Upper lobe of right lung (tissue), 1 donor: ENCODE data around the gene ADGRV1. TPM values are rescaled to one million over a fixed set of nuclear protein-coding genes. Genes with fewer than 3 reads are reported as not detected.
"Not testable (repeated sequence)": the region's sequence is repeated elsewhere in the genome, so short reads cannot be mapped to it uniquely, and the experiment has no call there.

ENCODE experiments used
- ATAC-seq: fragments of 200-7000 bp; cut with Tn5 transposase; one replicate; pipeline ENCODE4 v1.9.1; 2020; ENCODE audit warnings: mild to moderate bottlenecking, moderate library complexity
- DNase-seq: peaks from one replicate; pipeline ENCODE4 v3.0.0-alpha.2; 2020
- H3K27ac ChIP-seq: fragments of 200-600 bp; one replicate; pipeline ENCODE4 v1.8.0; 2022
- H3K27me3 ChIP-seq: fragments of 200-600 bp; one replicate; pipeline ENCODE4 v1.8.0; 2022; ENCODE audit warnings: mild to moderate bottlenecking
- H3K36me3 ChIP-seq: fragments of 200-600 bp; one replicate; pipeline ENCODE4 v1.8.0; 2022
- H3K4me1 ChIP-seq: fragments of 200-600 bp; one replicate; pipeline ENCODE4 v1.8.0; 2022
- H3K4me3 ChIP-seq: fragments of 200-600 bp; one replicate; pipeline ENCODE4 v1.8.0; 2022; ENCODE audit warnings: mild to moderate bottlenecking
- H3K9me3 ChIP-seq: fragments of 200-600 bp; one replicate; pipeline ENCODE4 v1.8.0; 2022
- intact Hi-C: fragments of 100-400 bp; cut with DNase I; formaldehyde crosslinking; loops from one replicate; pipeline ENCODE4 v1.11.0; 2022
- total RNA-seq: library from RNA; stranded (reverse); fragmentation: NEBNext Ultra II Directional; extraction: Animal tissue kit (Norgen Biotek cat#: 25700); gene quantifications from one replicate; pipeline ENCODE4 v1.2.1, GENCODE V29; 2021
- TF ChIP-seq, protein P1 (sequence below): fragments of 200-600 bp; IDR thresholded peaks from one replicate; pipeline ENCODE4 v1.8.0; 2022; ENCODE audit warnings: antibody characterized with exemption
- donor health status: DM: no; HTN: yes; CAD: no; lungs with severe emphysema.

ADGRV1 gene
- total RNA-seq, 1 donor from 2014 or later = 47.1 TPM

DNA sequence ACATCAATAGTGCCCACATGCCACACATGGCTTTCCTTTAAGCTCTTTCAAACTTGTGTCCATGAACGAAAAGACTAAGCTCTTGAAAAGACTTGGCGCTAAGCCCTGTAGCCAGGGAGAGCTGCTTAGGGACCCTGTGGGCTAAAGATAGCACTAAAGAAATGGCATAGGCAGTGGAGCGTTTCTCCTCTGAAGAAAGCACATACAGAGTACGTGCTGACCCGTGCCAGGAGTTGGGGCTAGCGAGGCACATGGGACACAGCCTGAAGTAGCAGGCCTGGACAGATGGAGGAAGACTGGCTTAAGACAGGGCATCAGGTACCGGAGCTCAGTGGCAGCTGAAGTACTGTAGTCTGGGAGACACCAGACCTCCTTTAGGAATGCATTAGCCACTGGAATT, 39.7 kb downstream of the ADGRV1 start:
- no peaks in the 10 kb centered on the region for H3K36me3 ChIP-seq
- H3K27ac ChIP-seq = no peak overlapping the region
- H3K4me1 ChIP-seq = no peaks in the 10 kb centered on the region
- H3K4me3 ChIP-seq = no peak overlapping the region
- TF ChIP-seq, protein P1, sequence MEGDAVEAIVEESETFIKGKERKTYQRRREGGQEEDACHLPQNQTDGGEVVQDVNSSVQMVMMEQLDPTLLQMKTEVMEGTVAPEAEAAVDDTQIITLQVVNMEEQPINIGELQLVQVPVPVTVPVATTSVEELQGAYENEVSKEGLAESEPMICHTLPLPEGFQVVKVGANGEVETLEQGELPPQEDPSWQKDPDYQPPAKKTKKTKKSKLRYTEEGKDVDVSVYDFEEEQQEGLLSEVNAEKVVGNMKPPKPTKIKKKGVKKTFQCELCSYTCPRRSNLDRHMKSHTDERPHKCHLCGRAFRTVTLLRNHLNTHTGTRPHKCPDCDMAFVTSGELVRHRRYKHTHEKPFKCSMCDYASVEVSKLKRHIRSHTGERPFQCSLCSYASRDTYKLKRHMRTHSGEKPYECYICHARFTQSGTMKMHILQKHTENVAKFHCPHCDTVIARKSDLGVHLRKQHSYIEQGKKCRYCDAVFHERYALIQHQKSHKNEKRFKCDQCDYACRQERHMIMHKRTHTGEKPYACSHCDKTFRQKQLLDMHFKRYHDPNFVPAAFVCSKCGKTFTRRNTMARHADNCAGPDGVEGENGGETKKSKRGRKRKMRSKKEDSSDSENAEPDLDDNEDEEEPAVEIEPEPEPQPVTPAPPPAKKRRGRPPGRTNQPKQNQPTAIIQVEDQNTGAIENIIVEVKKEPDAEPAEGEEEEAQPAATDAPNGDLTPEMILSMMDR = no peak
- DNase-seq (no peak), ATAC-seq (peak; percentile 21)
- no peaks in the 10 kb centered on the region for H3K27me3 ChIP-seq
- no peaks in the 10 kb centered on the region for H3K9me3 ChIP-seq
- intact Hi-C loops = no loop called here

DNA sequence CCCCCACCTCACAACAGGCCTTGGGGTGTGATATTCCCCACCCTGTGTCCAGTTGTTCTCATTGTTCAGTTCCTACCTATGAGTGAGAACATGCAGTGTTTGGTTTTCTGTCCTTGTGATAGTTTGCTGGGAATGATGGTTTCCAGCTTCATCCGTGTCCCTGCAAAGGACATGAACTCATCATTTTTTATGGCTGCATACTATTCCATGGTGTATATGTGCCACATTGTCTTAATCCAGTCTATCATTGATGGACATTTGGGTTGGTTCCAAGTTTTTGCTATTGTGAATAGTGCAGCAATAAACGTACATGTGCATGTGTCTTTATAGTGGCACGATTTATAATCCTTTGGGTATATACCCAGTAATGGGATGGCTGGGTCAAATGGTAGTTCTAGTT, 41.7 kb downstream of the ADGRV1 start:
- intact Hi-C loops, ATAC-seq: not testable (repeated sequence)

GRCh38 chr5:90601468-90601867, 42.9 kb downstream of the ADGRV1 start:
- H3K4me1 ChIP-seq = no peaks in the 10 kb centered on the region
- intact Hi-C loops = no loop called here
- H3K27ac ChIP-seq = no peak overlapping the region
- no peak overlapping the region for H3K4me3 ChIP-seq
- DNase-seq (no peak), ATAC-seq (no peak)
- TF ChIP-seq, protein P1 = no peak
- no peaks in the 10 kb centered on the region for H3K9me3 ChIP-seq
- H3K36me3 ChIP-seq = no peaks in the 10 kb centered on the region
- no peaks in the 10 kb centered on the region for H3K27me3 ChIP-seq

More for the DNA sequence above, 41.7 kb downstream of the ADGRV1 start:
- H3K4me3 ChIP-seq, H3K27ac ChIP-seq, H3K27me3 ChIP-seq, H3K4me1 ChIP-seq, H3K9me3 ChIP-seq, DNase-seq, H3K36me3 ChIP-seq: not testable (repeated sequence)

- TF ChIP-seq, protein P1 = no peak
- intact Hi-C loops = no loop called here
- Histone ChIP-seq H3K9me3 (no peaks in the 10 kb centered on the region), H3K27ac (no peak overlapping the region), H3K36me3 (no peaks in the 10 kb centered on the region), H3K4me1 (no peaks in the 10 kb centered on the region), H3K27me3 (no peaks in the 10 kb centered on the region), H3K4me3 (no peak overlapping the region)
- DNase-seq (no peak), ATAC-seq (no peak)
These were observed 44.1 kb downstream of the ADGRV1 start for GRCh38 chr5:90602681-90603080.

- DNase-seq (no peak), ATAC-seq (no peak)
- intact Hi-C loops = no loop called here
- Histone ChIP-seq H3K27me3 (no peaks in the 10 kb centered on the region), H3K4me3 (no peak overlapping the region), H3K27ac (no peak overlapping the region), H3K4me1 (no peaks in the 10 kb centered on the region), H3K36me3 (no peaks in the 10 kb centered on the region), H3K9me3 (no peaks in the 10 kb centered on the region)
- TF ChIP-seq, protein P1 = no peak
These were observed 47.9 kb downstream of the ADGRV1 start for GRCh38 chr5:90606539-90606938.

- intact Hi-C loops = no loop called here
- H3K27me3 ChIP-seq = no peaks in the 10 kb centered on the region
- ATAC-seq (peak; percentile 50), DNase-seq (no peak)
- no peaks in the 10 kb centered on the region for H3K4me1 ChIP-seq
- TF ChIP-seq, protein P1 = no peak
- no peak overlapping the region for H3K27ac ChIP-seq
- H3K36me3 ChIP-seq = no peaks in the 10 kb centered on the region
- no peak overlapping the region for H3K4me3 ChIP-seq
- H3K9me3 ChIP-seq = no peaks in the 10 kb centered on the region
These were observed 54.3 kb downstream of the ADGRV1 start for GRCh38 chr5:90612919-90613318.
